ENCODE measurements around the gene TCAP.

Gene TCAP

DNA sequence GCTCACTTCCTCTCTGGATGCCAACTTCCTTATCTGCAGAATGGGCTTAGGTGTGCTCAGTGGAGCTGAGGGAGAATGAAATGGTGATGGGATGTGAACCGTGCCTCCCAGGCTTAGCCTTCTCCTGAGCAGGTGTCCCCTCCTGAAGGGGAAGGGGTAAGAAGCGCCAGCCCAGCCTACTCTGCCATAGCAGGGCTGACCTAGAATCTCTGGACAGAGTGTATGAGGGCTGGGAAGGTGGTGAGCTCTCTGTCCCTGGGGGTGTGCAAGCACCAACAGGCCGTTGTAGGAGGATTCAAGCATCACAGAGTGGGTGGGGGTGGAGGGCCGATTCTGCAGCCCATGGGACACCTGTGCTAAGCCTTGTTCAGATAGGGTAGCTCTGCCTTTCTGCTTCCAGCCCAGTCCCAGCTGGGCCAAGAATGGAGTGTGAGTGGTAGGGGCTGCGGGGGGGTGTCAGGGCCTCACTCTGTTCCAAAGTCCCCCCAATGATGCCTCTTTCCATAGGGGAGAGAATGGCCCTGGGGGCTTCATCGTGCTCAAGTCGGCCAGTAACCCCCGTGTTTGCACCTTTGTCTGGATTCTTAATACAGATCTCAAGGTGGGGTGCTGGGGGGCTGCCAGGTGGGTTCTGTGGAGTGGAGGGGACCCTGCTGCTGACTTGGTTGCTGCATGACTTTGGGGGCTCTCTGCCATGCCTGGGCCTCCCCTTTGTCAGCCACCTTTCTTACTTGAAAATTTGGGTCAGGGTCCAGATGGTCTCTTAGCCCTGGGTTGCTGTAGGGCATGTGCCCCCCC is 3.2 kb upstream of the TCAP start:
- H3K4me3 ChIP-seq (ENCODE audit: low read length in 2 of 2) = no peak overlapping the region
- H3K27ac ChIP-seq (ENCODE audit: low read length) = no peak overlapping the region
- peaks cover 12 to 13% of the 10 kb centered on the region in 2 donors for H3K27me3 ChIP-seq (ENCODE audit: control insufficient read depth in 1 of 2, insufficient read depth in 2 of 2, low read length in 2 of 2)
- peaks cover 21 to 22% of the 10 kb centered on the region in 2 donors for H3K36me3 ChIP-seq (ENCODE audit: control insufficient read depth in 2 of 2, insufficient read depth in 2 of 2, low read length in 2 of 2)
- peaks cover 19% of the 10 kb centered on the region for H3K4me1 ChIP-seq (ENCODE audit: control insufficient read depth, insufficient read depth, low read length)
- no peaks in the 10 kb centered on the region for H3K9me3 ChIP-seq (ENCODE audit: control insufficient read depth in 2 of 2, low read length in 2 of 2)
- H3K9ac ChIP-seq (ENCODE audit: low read length in 2 of 2) = no peak overlapping the region

DNA sequence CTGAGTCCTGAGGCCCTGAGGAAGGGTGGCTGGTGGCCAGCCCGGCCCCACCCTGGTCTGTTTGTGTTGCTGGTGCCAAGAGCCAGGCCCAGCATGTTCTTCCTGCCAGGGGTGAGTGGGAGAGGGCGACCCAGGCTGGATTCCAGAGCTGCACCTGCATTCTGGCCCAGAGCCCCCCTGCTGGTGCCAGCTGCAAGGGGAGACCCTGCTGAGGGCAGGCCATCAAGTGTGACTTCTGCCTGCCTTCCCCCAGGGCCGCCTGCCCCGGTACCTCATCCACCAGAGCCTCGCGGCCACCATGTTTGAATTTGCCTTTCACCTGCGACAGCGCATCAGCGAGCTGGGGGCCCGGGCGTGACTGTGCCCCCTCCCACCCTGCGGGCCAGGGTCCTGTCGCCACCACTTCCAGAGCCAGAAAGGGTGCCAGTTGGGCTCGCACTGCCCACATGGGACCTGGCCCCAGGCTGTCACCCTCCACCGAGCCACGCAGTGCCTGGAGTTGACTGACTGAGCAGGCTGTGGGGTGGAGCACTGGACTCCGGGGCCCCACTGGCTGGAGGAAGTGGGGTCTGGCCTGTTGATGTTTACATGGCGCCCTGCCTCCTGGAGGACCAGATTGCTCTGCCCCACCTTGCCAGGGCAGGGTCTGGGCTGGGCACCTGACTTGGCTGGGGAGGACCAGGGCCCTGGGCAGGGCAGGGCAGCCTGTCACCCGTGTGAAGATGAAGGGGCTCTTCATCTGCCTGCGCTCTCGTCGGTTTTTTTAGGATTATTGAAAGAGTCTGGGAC is 2.4 kb upstream of the TCAP start:
- no peak overlapping the region for H3K27ac ChIP-seq (ENCODE audit: low read length)
- no peaks in the 10 kb centered on the region for H3K9me3 ChIP-seq (ENCODE audit: control insufficient read depth in 2 of 2, low read length in 2 of 2)
- no peak overlapping the region for H3K9ac ChIP-seq (ENCODE audit: low read length in 2 of 2)
- H3K4me3 ChIP-seq (ENCODE audit: low read length in 2 of 2) = no peak overlapping the region
- H3K4me1 ChIP-seq (ENCODE audit: control insufficient read depth, insufficient read depth, low read length) = peaks cover 20% of the 10 kb centered on the region
- H3K27me3 ChIP-seq (ENCODE audit: control insufficient read depth in 1 of 2, insufficient read depth in 2 of 2, low read length in 2 of 2) = peaks cover 16 to 21% of the 10 kb centered on the region in 2 donors
- H3K36me3 ChIP-seq (ENCODE audit: control insufficient read depth in 2 of 2, insufficient read depth in 2 of 2, low read length in 2 of 2) = peaks cover 18 to 21% of the 10 kb centered on the region in 2 donors

DNA sequence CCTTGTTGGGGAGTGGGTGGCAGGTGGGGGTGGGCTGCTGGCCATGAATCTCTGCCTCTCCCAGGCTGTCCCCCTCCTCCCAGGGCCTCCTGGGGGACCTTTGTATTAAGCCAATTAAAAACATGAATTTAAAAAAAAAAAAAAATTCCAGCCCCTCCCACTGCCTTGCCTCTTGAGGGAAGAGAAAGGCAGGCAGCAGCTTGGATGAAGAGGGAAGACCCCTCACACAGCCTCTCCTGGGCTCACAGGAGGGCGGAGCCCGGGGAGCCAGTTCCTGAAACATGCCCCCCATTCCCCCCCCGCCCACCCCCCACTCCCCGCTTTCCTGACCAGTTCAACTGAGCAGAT is 1.8 kb upstream of the TCAP start:
- Histone ChIP-seq H3K9ac (ENCODE audit: low read length in 2 of 2) (no peak overlapping the region), H3K27ac (ENCODE audit: low read length) (no peak overlapping the region), H3K36me3 (ENCODE audit: control insufficient read depth in 2 of 2, insufficient read depth in 2 of 2, low read length in 2 of 2) (peaks cover 14 to 17% of the 10 kb centered on the region in 2 donors), H3K4me3 (ENCODE audit: low read length in 2 of 2) (no peak overlapping the region), H3K9me3 (ENCODE audit: control insufficient read depth in 2 of 2, low read length in 2 of 2) (no peaks in the 10 kb centered on the region), H3K4me1 (ENCODE audit: control insufficient read depth, insufficient read depth, low read length) (peaks cover 25% of the 10 kb centered on the region), H3K27me3 (ENCODE audit: control insufficient read depth in 1 of 2, insufficient read depth in 2 of 2, low read length in 2 of 2) (peaks cover 16 to 27% of the 10 kb centered on the region in 2 donors)

DNA sequence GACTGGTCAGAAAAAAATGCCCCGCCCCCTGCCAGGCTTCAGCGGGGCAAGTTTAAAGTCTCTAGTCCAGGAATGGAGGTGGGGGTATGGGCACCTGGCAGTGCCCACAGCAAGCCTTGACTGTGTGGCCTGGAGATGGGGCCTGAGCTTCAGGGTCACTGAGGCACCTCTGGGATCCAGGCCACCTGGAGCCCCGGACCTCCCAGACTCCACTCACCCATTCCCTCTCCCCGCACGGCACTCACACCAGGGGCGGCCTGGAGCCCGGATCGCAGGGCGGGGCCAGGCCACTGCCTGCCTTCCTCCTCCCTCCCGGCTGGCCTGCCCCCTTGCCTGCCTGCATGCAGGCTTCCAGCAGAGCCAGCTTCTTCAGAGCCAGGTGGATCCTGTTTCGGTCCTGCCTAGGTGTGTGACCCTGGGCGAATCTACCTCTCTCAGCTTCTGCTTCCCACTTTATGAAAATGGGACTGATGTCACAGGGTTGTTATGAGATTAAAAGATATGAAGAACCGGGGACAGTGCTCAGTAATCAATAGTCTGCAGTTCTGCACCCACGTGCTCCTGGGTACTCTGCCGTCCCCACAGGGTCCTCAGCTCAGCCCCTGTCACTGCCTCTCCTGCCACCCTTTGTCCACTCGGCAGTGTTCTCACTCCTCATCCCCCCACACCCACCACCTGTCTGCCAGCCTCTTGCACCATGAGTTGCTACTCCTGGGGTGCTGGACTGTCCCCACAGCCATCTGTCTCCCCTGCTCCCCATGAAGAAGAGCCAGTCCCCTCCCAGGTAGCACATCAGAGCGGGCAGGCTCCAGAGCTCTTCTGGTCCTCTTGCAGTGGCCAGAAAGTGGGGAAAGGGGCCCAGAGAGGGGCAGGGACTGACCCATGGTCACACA is 1.2 kb upstream of the TCAP start:
- peaks cover 19 to 32% of the 10 kb centered on the region in 2 donors for H3K27me3 ChIP-seq (ENCODE audit: control insufficient read depth in 1 of 2, insufficient read depth in 2 of 2, low read length in 2 of 2)
- H3K4me1 ChIP-seq (ENCODE audit: control insufficient read depth, insufficient read depth, low read length) = peaks cover 29% of the 10 kb centered on the region
- peaks cover 9 to 13% of the 10 kb centered on the region in 2 donors for H3K36me3 ChIP-seq (ENCODE audit: control insufficient read depth in 2 of 2, insufficient read depth in 2 of 2, low read length in 2 of 2)
- H3K4me3 ChIP-seq (ENCODE audit: low read length in 2 of 2) = no peak overlapping the region
- H3K27ac ChIP-seq (ENCODE audit: low read length) = no peak overlapping the region
- H3K9ac ChIP-seq (ENCODE audit: low read length in 2 of 2) = no peak overlapping the region
- no peaks in the 10 kb centered on the region for H3K9me3 ChIP-seq (ENCODE audit: control insufficient read depth in 2 of 2, low read length in 2 of 2)

DNA sequence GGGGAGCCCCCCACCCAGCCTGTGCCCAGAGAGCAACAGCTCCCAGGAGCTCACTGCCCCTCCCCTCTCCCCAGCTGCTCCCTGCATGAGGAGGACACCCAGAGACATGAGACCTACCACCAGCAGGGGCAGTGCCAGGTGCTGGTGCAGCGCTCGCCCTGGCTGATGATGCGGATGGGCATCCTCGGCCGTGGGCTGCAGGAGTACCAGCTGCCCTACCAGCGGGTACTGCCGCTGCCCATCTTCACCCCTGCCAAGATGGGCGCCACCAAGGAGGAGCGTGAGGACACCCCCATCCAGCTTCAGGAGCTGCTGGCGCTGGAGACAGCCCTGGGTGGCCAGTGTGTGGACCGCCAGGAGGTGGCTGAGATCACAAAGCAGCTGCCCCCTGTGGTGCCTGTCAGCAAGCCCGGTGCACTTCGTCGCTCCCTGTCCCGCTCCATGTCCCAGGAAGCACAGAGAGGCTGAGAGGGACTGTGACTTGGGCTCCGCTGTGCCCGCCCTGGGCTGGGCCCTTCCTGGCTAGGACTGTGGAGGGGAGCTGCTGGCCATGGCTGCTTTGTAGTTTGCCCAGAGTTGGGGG is 584 bp downstream of the TCAP start:
- no peaks in the 10 kb centered on the region for H3K9me3 ChIP-seq (ENCODE audit: control insufficient read depth in 2 of 2, low read length in 2 of 2)
- peaks cover 36 to 49% of the 10 kb centered on the region in 2 donors for H3K27me3 ChIP-seq (ENCODE audit: control insufficient read depth in 1 of 2, insufficient read depth in 2 of 2, low read length in 2 of 2)
- no peak overlapping the region for H3K4me3 ChIP-seq (ENCODE audit: low read length in 2 of 2)
- peaks cover 0 to 8% of the 10 kb centered on the region in 2 donors for H3K36me3 ChIP-seq (ENCODE audit: control insufficient read depth in 2 of 2, insufficient read depth in 2 of 2, low read length in 2 of 2)
- no peak overlapping the region for H3K27ac ChIP-seq (ENCODE audit: low read length)
- no peak overlapping the region for H3K9ac ChIP-seq (ENCODE audit: low read length in 2 of 2)
- peaks cover 26% of the 10 kb centered on the region for H3K4me1 ChIP-seq (ENCODE audit: control insufficient read depth, insufficient read depth, low read length)

DNA sequence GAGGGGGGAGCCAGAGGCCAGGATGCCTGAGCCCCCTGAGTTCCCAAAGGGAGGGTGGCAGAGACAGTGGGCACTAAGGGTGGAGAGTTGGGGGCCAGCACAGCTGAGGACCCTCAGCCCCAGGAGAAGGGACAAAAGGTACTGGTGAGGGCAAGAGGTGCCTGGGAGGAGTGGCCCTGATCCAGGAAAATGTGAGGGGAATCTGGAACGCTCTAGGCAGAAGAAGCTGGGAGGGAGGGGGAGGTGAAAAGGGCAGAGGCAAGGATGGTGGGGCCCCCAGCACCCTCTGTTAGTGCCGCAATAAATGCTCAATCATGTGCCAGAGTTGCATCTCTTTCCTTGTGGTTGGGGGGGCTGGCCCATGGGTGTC is 1.1 kb downstream of the TCAP start:
- Histone ChIP-seq H3K9ac (ENCODE audit: low read length in 2 of 2) (no peak overlapping the region), H3K27me3 (ENCODE audit: control insufficient read depth in 1 of 2, insufficient read depth in 2 of 2, low read length in 2 of 2) (peaks cover 41 to 50% of the 10 kb centered on the region in 2 donors), H3K4me1 (ENCODE audit: control insufficient read depth, insufficient read depth, low read length) (peaks cover 26% of the 10 kb centered on the region), H3K27ac (ENCODE audit: low read length) (no peak overlapping the region), H3K36me3 (ENCODE audit: control insufficient read depth in 2 of 2, insufficient read depth in 2 of 2, low read length in 2 of 2) (peaks cover 0 to 5% of the 10 kb centered on the region in 2 donors), H3K4me3 (ENCODE audit: low read length in 2 of 2) (no peak overlapping the region), H3K9me3 (ENCODE audit: control insufficient read depth in 2 of 2, low read length in 2 of 2) (no peaks in the 10 kb centered on the region)

DNA sequence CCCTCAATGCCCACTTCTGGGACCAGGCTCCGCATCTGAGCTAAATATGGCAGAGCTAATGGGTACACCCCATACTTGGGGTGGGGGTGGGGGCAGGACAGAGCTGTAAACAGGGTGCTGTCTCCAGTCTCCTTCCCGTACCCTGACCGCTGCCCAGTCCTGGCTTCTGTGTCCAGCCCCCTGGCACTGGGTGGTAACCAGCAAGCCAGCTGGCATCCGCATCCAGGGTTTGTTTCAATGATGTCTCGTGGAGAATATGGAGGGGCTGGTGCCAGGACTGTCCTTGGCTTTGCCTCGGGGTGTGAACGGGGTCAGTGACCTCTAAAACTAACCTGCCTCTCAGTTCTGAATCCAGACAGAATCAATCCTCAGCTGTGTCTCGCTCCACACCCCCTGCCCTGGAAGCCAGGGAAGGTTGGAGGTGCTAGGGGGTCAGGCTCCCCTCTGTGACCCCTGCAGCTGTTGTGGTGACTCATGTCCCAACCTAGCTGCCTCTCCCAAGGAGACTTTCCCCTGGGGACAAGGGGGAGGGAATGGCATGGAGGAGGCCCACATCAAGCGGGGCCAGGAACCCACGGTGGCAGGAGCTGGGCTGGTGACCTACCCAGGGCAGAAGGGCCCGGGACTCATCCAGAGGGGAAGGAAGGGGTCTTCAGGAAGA is 1.6 kb downstream of the TCAP start:
- no peak overlapping the region for H3K27ac ChIP-seq (ENCODE audit: low read length)
- peaks cover 46 to 54% of the 10 kb centered on the region in 2 donors for H3K27me3 ChIP-seq (ENCODE audit: control insufficient read depth in 1 of 2, insufficient read depth in 2 of 2, low read length in 2 of 2)
- no peaks in the 10 kb centered on the region for H3K9me3 ChIP-seq (ENCODE audit: control insufficient read depth in 2 of 2, low read length in 2 of 2)
- peaks cover 29% of the 10 kb centered on the region for H3K4me1 ChIP-seq (ENCODE audit: control insufficient read depth, insufficient read depth, low read length)
- peaks cover 0 to 3% of the 10 kb centered on the region in 2 donors for H3K36me3 ChIP-seq (ENCODE audit: control insufficient read depth in 2 of 2, insufficient read depth in 2 of 2, low read length in 2 of 2)
- H3K4me3 ChIP-seq (ENCODE audit: low read length in 2 of 2) = no peak overlapping the region
- H3K9ac ChIP-seq (ENCODE audit: low read length in 2 of 2) = no peak overlapping the region

DNA sequence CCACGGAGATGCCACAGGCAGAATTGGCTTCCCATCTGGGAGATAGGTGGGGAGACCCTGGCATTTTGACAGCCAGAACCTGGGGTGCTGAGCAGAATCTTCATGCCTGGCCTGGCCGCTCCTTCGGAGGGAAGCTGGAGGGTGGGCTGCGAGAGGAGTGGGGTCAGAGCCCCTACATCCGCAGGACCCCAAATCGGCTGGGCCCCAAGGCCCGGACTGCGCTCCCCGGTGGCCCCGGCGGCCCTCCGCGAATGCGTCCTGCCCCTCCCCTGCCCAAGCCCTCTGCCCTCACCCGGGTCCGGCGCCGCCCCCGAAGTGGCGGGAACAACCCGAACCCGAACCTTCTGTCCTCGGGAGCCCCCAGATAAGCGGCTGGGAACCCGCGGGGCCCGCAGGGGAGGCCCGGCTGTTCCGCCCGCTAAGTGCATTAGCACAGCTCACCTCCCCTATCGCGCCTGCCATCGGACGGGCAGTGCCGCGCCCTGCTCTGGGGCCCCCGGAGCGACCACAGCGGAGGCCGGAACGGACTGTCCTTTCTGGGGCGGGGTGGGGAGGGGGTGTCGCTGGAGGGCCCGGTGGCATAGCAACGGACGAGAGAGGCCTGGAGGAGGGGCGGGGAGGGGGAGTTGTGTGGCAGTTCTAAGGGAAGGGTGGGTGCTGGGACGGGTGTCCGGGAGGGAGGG is 2.3 kb downstream of the TCAP start:
- H3K4me3 ChIP-seq (ENCODE audit: low read length in 2 of 2) = no peak overlapping the region
- peaks cover 30% of the 10 kb centered on the region for H3K4me1 ChIP-seq (ENCODE audit: control insufficient read depth, insufficient read depth, low read length)
- no peaks in the 10 kb centered on the region for H3K9me3 ChIP-seq (ENCODE audit: control insufficient read depth in 2 of 2, low read length in 2 of 2)
- no peak overlapping the region for H3K9ac ChIP-seq (ENCODE audit: low read length in 2 of 2)
- no peaks in the 10 kb centered on the region for H3K36me3 ChIP-seq (ENCODE audit: control insufficient read depth in 2 of 2, insufficient read depth in 2 of 2, low read length in 2 of 2)
- no peak overlapping the region for H3K27ac ChIP-seq (ENCODE audit: low read length)
- H3K27me3 ChIP-seq (ENCODE audit: control insufficient read depth in 1 of 2, insufficient read depth in 2 of 2, low read length in 2 of 2) = peaks cover 50 to 60% of the 10 kb centered on the region in 2 donors

DNA sequence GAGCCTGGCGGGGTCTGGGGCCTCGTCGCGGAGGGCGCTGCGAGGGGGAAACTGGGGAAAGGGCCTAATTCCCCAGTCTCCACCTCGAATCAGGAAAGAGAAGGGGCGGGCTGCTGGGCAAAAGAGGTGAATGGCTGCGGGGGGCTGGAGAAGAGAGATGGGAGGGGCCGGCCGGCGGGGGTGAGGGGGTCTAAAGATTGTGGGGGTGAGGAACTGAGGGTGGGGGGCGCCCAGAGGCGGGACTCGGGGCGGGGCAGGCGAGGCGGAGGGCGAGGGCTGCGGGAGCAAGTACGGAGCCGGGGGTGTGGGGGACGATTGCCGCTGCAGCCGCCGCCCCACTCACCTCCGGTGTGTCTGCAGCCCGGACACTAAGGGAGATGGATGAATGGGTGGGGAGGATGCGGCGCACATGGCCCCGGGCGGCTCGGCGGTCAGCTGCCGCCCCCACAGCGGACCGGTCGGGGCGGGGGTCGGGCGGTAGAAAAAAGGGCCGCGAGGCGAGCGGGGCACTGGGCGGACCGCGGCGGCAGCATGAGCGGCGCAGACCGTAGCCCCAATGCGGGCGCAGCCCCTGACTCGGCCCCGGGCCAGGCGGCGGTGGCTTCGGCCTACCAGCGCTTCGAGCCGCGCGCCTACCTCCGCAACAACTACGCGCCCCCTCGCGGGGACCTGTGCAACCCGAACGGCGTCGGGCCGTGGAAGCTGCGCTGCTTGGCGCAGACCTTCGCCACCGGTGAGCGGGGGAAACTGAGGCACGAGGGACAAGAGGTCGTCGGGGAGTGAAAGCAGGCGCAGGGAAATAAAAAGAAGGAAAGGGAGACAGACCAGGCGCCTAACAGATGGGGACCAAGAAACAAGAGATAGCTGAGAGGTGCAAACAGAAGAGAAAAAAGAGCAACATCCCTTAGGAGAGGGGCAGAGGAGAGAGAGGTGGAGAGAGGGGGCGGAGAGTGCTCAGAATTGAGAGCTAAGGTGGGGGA is 3.1 kb downstream of the TCAP start, which contains the start of gene PNMT:
Gene PNMT, plus strand, starts transcription at position 509 of the 980 bp plus-strand sequence. Its CDS starts 23 bp downstream, at position 532.
- no peak within 1 kb of the TSS for H3K9ac ChIP-seq (ENCODE audit: low read length in 2 of 2)
- H3K27me3 ChIP-seq (ENCODE audit: control insufficient read depth in 1 of 2, insufficient read depth in 2 of 2, low read length in 2 of 2) = peaks cover 50 to 60% of the 10 kb centered on the region in 2 donors
- H3K36me3 ChIP-seq (ENCODE audit: control insufficient read depth in 2 of 2, insufficient read depth in 2 of 2, low read length in 2 of 2) = no peaks in the 10 kb centered on the region
- H3K4me3 ChIP-seq (ENCODE audit: low read length in 2 of 2) = peak within 1 kb of the TSS; percentile 27 to 58
- no peak within 1 kb of the TSS for H3K27ac ChIP-seq (ENCODE audit: low read length)
- peaks cover 30% of the 10 kb centered on the region for H3K4me1 ChIP-seq (ENCODE audit: control insufficient read depth, insufficient read depth, low read length)
- no peaks in the 10 kb centered on the region for H3K9me3 ChIP-seq (ENCODE audit: control insufficient read depth in 2 of 2, low read length in 2 of 2)

Measured in stomach smooth muscle (tissue), 2 donors.